Astrocyte of the spinal cord (primary cell): ENCODE data around the gene METTL25B.

ENCODE experiments used
- DNase-seq: peaks from one replicate; pipeline ENCODE4 v3.0.0; 2011; ENCODE audit warnings: low read depth, low spot score
- H3K4me3 ChIP-seq: 2 replicates; pipeline ENCODE4 v1.5.1; 2011; ENCODE audit warnings: low read depth, mild to moderate bottlenecking, low read length, moderate library complexity
- CTCF ChIP-seq: IDR thresholded peaks from 2 replicates; pipeline ENCODE4 v1.5.1; 2012; ENCODE audit warnings: low read depth, mild to moderate bottlenecking, low read length, inconsistent platforms
- in situ Hi-C: cut with HindIII; loops from 2 replicates; pipeline ENCODE4 v1.10.0; 2017; ENCODE audit warnings: low sequenced_read_pairs

Gene METTL25B

GRCh38 chr1:156767879-156768604 lies 39.8 kb downstream of the METTL25B start:
- no peak for DNase-seq

DNA sequence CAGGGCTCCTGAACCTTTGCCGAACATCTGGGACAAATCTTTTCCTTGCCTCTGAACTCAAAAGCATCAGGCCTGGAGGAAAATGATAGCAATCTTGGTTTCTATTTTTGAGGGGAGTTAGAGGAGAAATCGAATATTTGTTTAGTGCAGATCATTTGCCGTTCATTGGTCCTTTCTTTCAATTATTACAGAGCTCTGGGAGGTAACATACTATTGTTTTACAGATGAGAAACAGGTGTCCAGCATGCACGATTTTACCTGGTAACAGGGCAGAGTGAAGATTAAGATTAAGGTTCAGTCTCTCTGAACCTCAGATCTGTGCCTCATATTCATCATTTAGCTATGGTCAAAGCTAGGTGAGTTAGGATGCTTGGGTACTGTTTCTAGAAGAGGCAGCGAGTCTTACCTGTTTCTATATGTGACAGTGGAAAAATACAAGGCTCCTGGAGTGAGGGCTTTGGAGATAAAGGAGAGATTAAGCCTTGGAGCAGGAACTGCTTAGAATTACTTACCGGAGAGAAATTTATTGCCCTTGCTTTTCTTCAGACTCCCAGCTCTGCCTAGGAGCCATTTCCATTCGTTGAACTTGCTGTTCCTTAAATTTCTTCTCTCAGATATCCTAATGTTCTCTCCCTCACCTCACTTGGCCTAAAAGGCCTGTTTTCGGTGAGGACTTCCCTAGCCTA lies 40.5 kb downstream of the METTL25B start:
- no peak for DNase-seq
- TF ChIP-seq CTCF: no peak
- in situ Hi-C loops: no loop called here
- H3K4me3 ChIP-seq: peak overlapping the region; percentile 97

More at GRCh38 chr1:156767879-156768604, 39.8 kb downstream of the METTL25B start:
- H3K4me3 ChIP-seq: peak overlapping the region; percentile 97
- in situ Hi-C loops: no loop called here
- TF ChIP-seq CTCF: no peak

DNA sequence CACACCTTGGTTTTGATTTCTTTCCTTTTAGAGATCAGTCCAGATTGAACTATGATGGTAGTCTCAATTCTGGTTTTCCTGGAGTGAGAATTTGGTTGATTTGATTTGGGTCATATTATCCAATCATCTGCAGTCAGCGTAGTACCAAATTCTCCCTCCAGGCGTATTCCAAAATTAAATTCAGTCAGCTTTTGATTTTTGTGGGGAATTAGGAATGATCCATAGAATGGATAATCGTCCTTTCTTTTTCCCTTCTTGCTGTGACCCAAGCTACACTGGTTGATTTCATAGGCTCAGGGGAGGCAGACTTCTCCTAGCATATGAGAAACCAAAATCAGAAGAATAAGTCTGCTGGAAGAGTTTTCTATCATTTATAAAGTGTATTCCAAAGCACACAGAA lies 44.0 kb downstream of the METTL25B start:
- DNase-seq: no peak
- in situ Hi-C loops: no loop called here
- no peak overlapping the region for H3K4me3 ChIP-seq
- TF ChIP-seq CTCF: peak; percentile 6

- H3K4me3 ChIP-seq: no peak overlapping the region
- TF ChIP-seq CTCF: no peak
- in situ Hi-C loops: no loop called here
- DNase-seq: no peak
These were observed 44.6 kb downstream of the METTL25B start for GRCh38 chr1:156772728-156773497.

- TF ChIP-seq CTCF: no peak
- no peak overlapping the region for H3K4me3 ChIP-seq
- DNase-seq: no peak
- in situ Hi-C loops: no loop called here
These were observed 45.3 kb downstream of the METTL25B start for GRCh38 chr1:156773607-156774006.

DNA sequence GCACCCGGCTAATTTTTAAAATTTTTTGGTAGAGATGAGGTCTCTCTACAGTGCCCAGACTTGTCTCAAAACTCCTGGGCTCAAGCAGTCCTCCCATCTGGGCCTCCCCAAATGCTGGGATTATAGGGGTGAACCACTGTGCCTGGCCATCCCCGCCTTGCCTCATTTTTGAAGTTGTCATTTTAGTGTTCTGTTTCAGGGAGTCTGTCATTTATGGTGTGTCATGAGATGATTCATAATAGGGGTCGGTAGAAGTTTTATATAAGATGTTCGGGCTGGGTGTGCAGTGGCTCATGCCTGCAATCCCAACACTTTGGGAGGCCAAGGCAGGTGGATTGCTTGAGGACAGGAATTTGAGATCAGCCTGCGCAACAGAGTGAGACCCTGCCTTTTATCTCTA lies 47.5 kb downstream of the METTL25B start:
- in situ Hi-C loops: no loop called here
- no peak overlapping the region for H3K4me3 ChIP-seq
- no peak for TF ChIP-seq CTCF
- no peak for DNase-seq
